ENCODE data around the gene NPW. TPM values are rescaled to one million over a fixed set of nuclear protein-coding genes. Genes with fewer than 3 reads are reported as not detected.

The NPW gene
- total and polyA plus RNA-seq, 9 of the 15 experiments (the other 6 are each of a cell fraction or from before 2014, with no cell fraction given) = 0.14 to 4.0 (median 2.6) TPM; not detected in 4

GRCh38 chr16:2009791-2010510 is 9.6 kb upstream of the NPW start, which contains the start of gene ZNF598 (continued):
- TF ChIP-seq ZBTB43 (CRISPR knock-in tag; IDR thresholded peaks at IDR 0.05) (no peak), ZNF785 (CRISPR knock-in tag; IDR thresholded peaks at IDR 0.05) (no peak), ZNF3 (CRISPR knock-in tag; IDR thresholded peaks at IDR 0.05) (no peak), NR0B1 (IDR thresholded peaks at IDR 0.05; ENCODE audit: partially characterized antibody) (no peak), RBM34 (IDR thresholded peaks at IDR 0.05; ENCODE audit: borderline replicate concordance, insufficient read depth, low read length) (no peak), GATA2 (CRISPR knock-in tag; IDR thresholded peaks at IDR 0.05) (no peak), SOX6 (IDR thresholded peaks at IDR 0.05) (peak; percentile 60), GMEB1 (CRISPR knock-in tag; IDR thresholded peaks at IDR 0.05) (peak; percentile 73), PML (IDR thresholded peaks at IDR 0.05; ENCODE audit: low read length) (peak; percentile 78), CREB3 (tag; conservative IDR thresholded peaks at IDR 0.05; ENCODE audit: low read depth) (peak; percentile 58; the same call in 1 of the 2 replicates), FOXK1 (CRISPR knock-in tag; IDR thresholded peaks at IDR 0.05; ENCODE audit: borderline replicate concordance) (peak; percentile 94; the same call in 1 of the 2 replicates), ILF3 (IDR thresholded peaks at IDR 0.05; ENCODE audit: borderline replicate concordance) (no peak), IRF9 (tag; IDR thresholded peaks at IDR 0.05) (no peak), ZNF12 (CRISPR knock-in tag; IDR thresholded peaks at IDR 0.05) (peak; percentile 19; the same call in 1 of the 2 replicates), KDM4B (IDR thresholded peaks at IDR 0.05; ENCODE audit: borderline replicate concordance in 2 of 2, low read depth in 1 of 2) (no peak), PHF8 (IDR thresholded peaks at IDR 0.05; ENCODE audit: borderline replicate concordance, low read length) (peak; percentile 98), CBFA2T3 (IDR thresholded peaks at IDR 0.05) (no peak), ESRRB (CRISPR knock-in tag; IDR thresholded peaks at IDR 0.05; ENCODE audit: borderline replicate concordance) (no peak), TRIM24 (IDR thresholded peaks at IDR 0.05) (no peak), MNT (conservative IDR thresholded peaks at IDR 0.05) (peak; percentile 95 to 98)

All from K562 (cell line).